SK-N-SH treated with all-trans-retinoic acid at 6 μM for 48 hours (cell line): ENCODE results near the gene CRACR2A.

Experiments used
- ARNTL ChIP-seq: fragments of 450-650 bp; formaldehyde crosslinking; IDR thresholded peaks from 2 replicates; pipeline ENCODE4 v1.5.0; 2020; ENCODE audit warnings: low read depth, mild to moderate bottlenecking, moderate library complexity, borderline replicate concordance
- CSDC2 ChIP-seq: fragments of 250-450 bp; sonication (Bioruptor Pico); IDR thresholded peaks from 2 replicates; pipeline ENCODE4 v1.5.0; 2020; ENCODE audit warnings: mild to moderate bottlenecking, moderate library complexity
- TCF4 ChIP-seq: fragments of 250-450 bp; sonication (Bioruptor Pico); IDR thresholded peaks from 2 replicates; pipeline ENCODE4 v1.8.0; 2021; ENCODE audit warnings: mild to moderate bottlenecking, moderate library complexity, borderline replicate concordance
- TF ChIP-seq, protein P1 (sequence below): fragments of 250-450 bp; sonication (Bioruptor Pico); IDR thresholded peaks from 2 replicates; pipeline ENCODE4 v1.8.0; 2020; ENCODE audit warnings: mild to moderate bottlenecking, moderate library complexity, borderline replicate concordance
- TF ChIP-seq, protein P2 (sequence below): fragments of 250-450 bp; sonication (Bioruptor Pico); IDR thresholded peaks from 2 replicates; pipeline ENCODE4 v1.5.1; 2021; ENCODE audit warnings: mild to moderate bottlenecking, moderate library complexity

DNA sequence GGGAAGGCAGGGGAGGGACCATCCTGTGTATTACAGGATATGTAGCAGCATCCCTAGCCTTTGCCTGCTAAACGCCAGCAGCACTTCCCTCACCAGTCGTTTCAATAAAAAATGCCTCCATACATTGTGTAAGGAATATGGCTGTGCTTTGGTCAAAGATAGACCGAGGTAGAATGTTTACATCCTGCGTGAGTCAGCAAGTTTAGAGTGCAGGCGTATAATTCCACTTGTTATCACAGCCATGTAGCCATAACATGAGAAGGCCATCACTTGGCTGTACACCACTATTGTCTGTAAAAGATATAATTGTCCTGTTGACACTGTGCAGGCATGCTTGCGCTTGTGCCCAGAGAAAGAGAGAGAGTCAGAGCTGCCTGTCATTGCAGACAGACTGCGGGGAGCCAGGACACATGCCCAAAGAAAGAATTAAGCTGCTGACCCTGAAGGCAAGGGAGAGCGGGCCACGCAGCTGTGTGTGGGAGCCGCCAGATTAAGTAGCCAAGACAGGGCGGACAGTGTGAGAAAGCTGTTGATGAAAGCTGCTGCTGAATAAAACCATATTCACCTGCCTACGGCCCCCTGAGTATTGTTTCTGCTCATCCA is 68.4 kb downstream of the CRACR2A start:
- TF ChIP-seq CSDC2 (CRISPR knock-in tag) (no peak), TCF4 (no peak), ARNTL (no peak)
- TF ChIP-seq, protein P1, sequence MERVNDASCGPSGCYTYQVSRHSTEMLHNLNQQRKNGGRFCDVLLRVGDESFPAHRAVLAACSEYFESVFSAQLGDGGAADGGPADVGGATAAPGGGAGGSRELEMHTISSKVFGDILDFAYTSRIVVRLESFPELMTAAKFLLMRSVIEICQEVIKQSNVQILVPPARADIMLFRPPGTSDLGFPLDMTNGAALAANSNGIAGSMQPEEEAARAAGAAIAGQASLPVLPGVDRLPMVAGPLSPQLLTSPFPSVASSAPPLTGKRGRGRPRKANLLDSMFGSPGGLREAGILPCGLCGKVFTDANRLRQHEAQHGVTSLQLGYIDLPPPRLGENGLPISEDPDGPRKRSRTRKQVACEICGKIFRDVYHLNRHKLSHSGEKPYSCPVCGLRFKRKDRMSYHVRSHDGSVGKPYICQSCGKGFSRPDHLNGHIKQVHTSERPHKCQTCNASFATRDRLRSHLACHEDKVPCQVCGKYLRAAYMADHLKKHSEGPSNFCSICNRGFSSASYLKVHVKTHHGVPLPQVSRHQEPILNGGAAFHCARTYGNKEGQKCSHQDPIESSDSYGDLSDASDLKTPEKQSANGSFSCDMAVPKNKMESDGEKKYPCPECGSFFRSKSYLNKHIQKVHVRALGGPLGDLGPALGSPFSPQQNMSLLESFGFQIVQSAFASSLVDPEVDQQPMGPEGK (CRISPR knock-in tag): no peak
- TF ChIP-seq, protein P2, sequence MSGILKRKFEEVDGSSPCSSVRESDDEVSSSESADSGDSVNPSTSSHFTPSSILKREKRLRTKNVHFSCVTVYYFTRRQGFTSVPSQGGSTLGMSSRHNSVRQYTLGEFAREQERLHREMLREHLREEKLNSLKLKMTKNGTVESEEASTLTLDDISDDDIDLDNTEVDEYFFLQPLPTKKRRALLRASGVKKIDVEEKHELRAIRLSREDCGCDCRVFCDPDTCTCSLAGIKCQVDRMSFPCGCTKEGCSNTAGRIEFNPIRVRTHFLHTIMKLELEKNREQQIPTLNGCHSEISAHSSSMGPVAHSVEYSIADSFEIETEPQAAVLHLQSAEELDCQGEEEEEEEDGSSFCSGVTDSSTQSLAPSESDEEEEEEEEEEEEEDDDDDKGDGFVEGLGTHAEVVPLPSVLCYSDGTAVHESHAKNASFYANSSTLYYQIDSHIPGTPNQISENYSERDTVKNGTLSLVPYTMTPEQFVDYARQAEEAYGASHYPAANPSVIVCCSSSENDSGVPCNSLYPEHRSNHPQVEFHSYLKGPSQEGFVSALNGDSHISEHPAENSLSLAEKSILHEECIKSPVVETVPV (CRISPR knock-in tag): no peak
